GM21786 (cell line): ENCODE results near the gene HNRNPC.
"Not testable (repeated sequence)": the region's sequence is repeated elsewhere in the genome, so short reads cannot be mapped to it uniquely, and the experiment has no call there.

Source experiments
- ATAC-seq: cut with Tn5 transposase; IDR thresholded peaks from one replicate; pipeline ENCODE4 v1.9.1; 2021; ENCODE audit not compliant: unreplicated experiment

The HNRNPC gene

GRCh38 chr14:21213652-21214051 lies 55.6 kb downstream of the HNRNPC start:
- ATAC-seq = no peak

- ATAC-seq = not testable (repeated sequence)
These were observed 56.4 kb downstream of the HNRNPC start for GRCh38 chr14:21212824-21213223.

GRCh38 chr14:21211509-21211908 lies 57.7 kb downstream of the HNRNPC start:
- ATAC-seq = no peak

- ATAC-seq = no peak
These were observed 59.2 kb downstream of the HNRNPC start for GRCh38 chr14:21210023-21210422.

GRCh38 chr14:21209185-21209584 lies 60.1 kb downstream of the HNRNPC start:
- no peak for ATAC-seq

- ATAC-seq = no peak
These were observed 60.7 kb downstream of the HNRNPC start for GRCh38 chr14:21208554-21208953.

- no peak for ATAC-seq
These were observed 62.2 kb downstream of the HNRNPC start for GRCh38 chr14:21206753-21207684.

GRCh38 chr14:21205678-21206581 lies 63.3 kb downstream of the HNRNPC start:
- no peak for ATAC-seq

- ATAC-seq = no peak
These were observed 64.1 kb downstream of the HNRNPC start for GRCh38 chr14:21205026-21205677.

- ATAC-seq = no peak
These were observed 64.8 kb downstream of the HNRNPC start for GRCh38 chr14:21204167-21205025.

- no peak for ATAC-seq
These were observed 65.6 kb downstream of the HNRNPC start for GRCh38 chr14:21203470-21204166.

GRCh38 chr14:21202463-21203358 lies 66.5 kb downstream of the HNRNPC start:
- no peak for ATAC-seq

- no peak for ATAC-seq
These were observed 67.3 kb downstream of the HNRNPC start for GRCh38 chr14:21201732-21202462.

GRCh38 chr14:21200752-21201461 lies 68.3 kb downstream of the HNRNPC start:
- ATAC-seq = no peak

- no peak for ATAC-seq
These were observed 69.4 kb downstream of the HNRNPC start for GRCh38 chr14:21199611-21200560.
